Activated CD4-positive, alpha-beta T cell treated with anti-CD3 and anti-CD28 coated beads for 48 hours (primary cell): Measurements from ENCODE around the gene TEX13D.
"Not testable (repeated sequence)": the region's sequence is repeated elsewhere in the genome, so short reads cannot be mapped to it uniquely, and the experiment has no call there.

Experiments
- DNase-seq: peaks from one replicate; pipeline ENCODE4 v3.0.0-alpha.2; 2020

Gene TEX13D

GRCh38 chrX:124332481-124333424, at the start of gene TEX13D:
Gene TEX13D (plus strand): TSS chrX:124332660. CDS start chrX:124332918, 258 bp downstream.
- DNase-seq, result no peak

GRCh38 chrX:124289443-124289842, 43.0 kb upstream of the TEX13D start:
- DNase-seq, result no peak

GRCh38 chrX:124293810-124294209, 38.6 kb upstream of the TEX13D start:
- no peak for DNase-seq

GRCh38 chrX:124299323-124299722, 33.1 kb upstream of the TEX13D start:
- DNase-seq, result not testable (repeated sequence)

- DNase-seq, result no peak
These were observed 32.1 kb upstream of the TEX13D start for GRCh38 chrX:124300405-124300804.

GRCh38 chrX:124307253-124307907, 25.1 kb upstream of the TEX13D start:
- DNase-seq, result no peak

GRCh38 chrX:124325732-124326131, 6.7 kb upstream of the TEX13D start:
- DNase-seq, result no peak

GRCh38 chrX:124328765-124329164, 3.7 kb upstream of the TEX13D start:
- DNase-seq, result no peak

- no peak for DNase-seq
These were observed 1.4 kb downstream of the TEX13D start for GRCh38 chrX:124333862-124334261.

GRCh38 chrX:124334555-124334954, 2.1 kb downstream of the TEX13D start:
- not testable (repeated sequence) for DNase-seq

- DNase-seq, result no peak
These were observed 3.1 kb downstream of the TEX13D start for GRCh38 chrX:124335598-124335997.

GRCh38 chrX:124337916-124338315, 5.5 kb downstream of the TEX13D start:
- DNase-seq, result no peak

- no peak for DNase-seq
These were observed 6.5 kb downstream of the TEX13D start for GRCh38 chrX:124338733-124339514.

GRCh38 chrX:124341396-124342132, 9.1 kb downstream of the TEX13D start:
- no peak for DNase-seq

- DNase-seq, result no peak
These were observed 9.9 kb downstream of the TEX13D start for GRCh38 chrX:124342174-124342867.

- DNase-seq, result no peak
These were observed 10.6 kb downstream of the TEX13D start for GRCh38 chrX:124343016-124343415.

- no peak for DNase-seq
These were observed 11.8 kb downstream of the TEX13D start for GRCh38 chrX:124344246-124344645.

- DNase-seq, result peak; percentile 15
These were observed 13.8 kb downstream of the TEX13D start, which contains the start of gene SH2D1A for GRCh38 chrX:124346117-124346876. Gene SH2D1A (plus strand): TSS chrX:124346563. CDS start chrX:124346643, 80 bp downstream.

- no peak for DNase-seq
These were observed 14.4 kb downstream of the TEX13D start for GRCh38 chrX:124346877-124347241.

- DNase-seq, result peak; percentile 45
These were observed 14.8 kb downstream of the TEX13D start for GRCh38 chrX:124347242-124347641.

- DNase-seq, result no peak
These were observed 15.7 kb downstream of the TEX13D start for GRCh38 chrX:124348182-124348581.
